DMS153 treated with DMSO at 0.1 percent for 48 hours (cell line): ENCODE data around the gene IGF1R.

Experiments
- DNase-seq: peaks from one replicate; lab custom pipeline; 2025; ENCODE audit not compliant: unreplicated experiment; lab: John Stamatoyannopoulos, UW

IGF1R gene

GRCh38 chr15:98724048-98724447, 75.7 kb downstream of the IGF1R start:
- DNase-seq: no peak

GRCh38 chr15:98724494-98724893, 76.2 kb downstream of the IGF1R start:
- DNase-seq: no peak

- no peak for DNase-seq
These were observed 77.5 kb downstream of the IGF1R start for GRCh38 chr15:98725874-98726273.

- no peak for DNase-seq
These were observed 79.0 kb downstream of the IGF1R start for GRCh38 chr15:98727115-98728040.

GRCh38 chr15:98728082-98728810, 79.9 kb downstream of the IGF1R start:
- no peak for DNase-seq

- DNase-seq: no peak
These were observed 80.4 kb downstream of the IGF1R start for GRCh38 chr15:98728811-98729160.

GRCh38 chr15:98729446-98730042, 81.2 kb downstream of the IGF1R start:
- no peak for DNase-seq

GRCh38 chr15:98730860-98731711, 82.7 kb downstream of the IGF1R start:
- no peak for DNase-seq

GRCh38 chr15:98731712-98732450, 83.5 kb downstream of the IGF1R start:
- DNase-seq: no peak

GRCh38 chr15:98733098-98733497, 84.8 kb downstream of the IGF1R start:
- no peak for DNase-seq

GRCh38 chr15:98734466-98735199, 86.3 kb downstream of the IGF1R start:
- no peak for DNase-seq

- DNase-seq: no peak
These were observed 87.0 kb downstream of the IGF1R start for GRCh38 chr15:98735304-98735703.

- DNase-seq: no peak
These were observed 87.7 kb downstream of the IGF1R start for GRCh38 chr15:98735895-98736617.

GRCh38 chr15:98737159-98737558, 88.8 kb downstream of the IGF1R start:
- DNase-seq: no peak

- DNase-seq: no peak
These were observed 89.4 kb downstream of the IGF1R start for GRCh38 chr15:98737721-98738120.

- no peak for DNase-seq
These were observed 90.5 kb downstream of the IGF1R start for GRCh38 chr15:98738689-98739401.

- DNase-seq: no peak
These were observed 92.0 kb downstream of the IGF1R start for GRCh38 chr15:98740295-98740694.

GRCh38 chr15:98740963-98741362, 92.6 kb downstream of the IGF1R start:
- no peak for DNase-seq
